Testis (tissue), 3 donors: Measurements from ENCODE around the gene STEAP3. TPM values are rescaled to one million over a fixed set of nuclear protein-coding genes. Genes with fewer than 3 reads are reported as not detected.

Experiments used
- DNase-seq: peaks from one replicate; pipeline ENCODE4 v3.0.0-alpha.2; 2019
- H3K27ac ChIP-seq, 2 donors: fragments of 200-600 bp; sonication (generic); one replicate each; pipeline ENCODE4 v1.5.1; 2019
- H3K27me3 ChIP-seq: fragments of 200-600 bp; sonication (generic); one replicate; pipeline ENCODE4 v1.5.1; 2019
- H3K36me3 ChIP-seq: fragments of 200-600 bp; sonication (generic); one replicate; pipeline ENCODE4 v1.5.1; 2017; ENCODE audit warnings: low read depth; ENCODE audit errors: missing control alignments
- H3K4me1 ChIP-seq: fragments of 200-600 bp; sonication (generic); one replicate; pipeline ENCODE4 v1.5.1; 2019
- H3K4me3 ChIP-seq, 2 donors: fragments of 200-600 bp; sonication (generic); one replicate each; pipeline ENCODE4 v1.5.1; 2017 to 2019
- H3K9me3 ChIP-seq: fragments of 200-600 bp; sonication (generic); one replicate; pipeline ENCODE4 v1.5.1; 2017
- CTCF ChIP-seq, 3 experiments: fragments of 450-650 bp in 2 of 3; fragments of 200-600 bp in 1 of 3; sonication (generic) in 1 of 3; IDR thresholded peaks; one replicate each; pipeline ENCODE4 v1.5.1; 2016 to 2019; ENCODE audit warnings: antibody characterized with exemption in 3 of 3, mild to moderate bottlenecking in 2 of 3, moderate library complexity in 1 of 3
- POLR2A ChIP-seq: fragments of 450-650 bp; IDR thresholded peaks from one replicate; pipeline ENCODE4 v1.6.1; 2017; ENCODE audit warnings: antibody characterized with exemption, mild to moderate bottlenecking, moderate library complexity
- WGBS, 2 donors: methylation state at CpG; one replicate each; pipeline ENCODE4 v1.1.5; 2018; 5-methylcytosine and 5-hydroxymethylcytosine counted together
- intact Hi-C: fragments of 100-400 bp; cut with DNase I; formaldehyde crosslinking; loops from one replicate; pipeline ENCODE4 v1.15.1; 2023; ENCODE audit warnings: low total_unique reads
- polyA plus RNA-seq: library from polyadenylated mRNA; stranded (reverse); fragments of 350-450 nt; fragmentation: Illumina TruSeq; extraction: RNeasy Lipid Tissue Mini Kit (QIAGEN cat#74804); gene quantifications from one replicate; pipeline ENCODE4 v1.2.3, GENCODE V29; 2014; ENCODE audit warnings: low read depth, low replicate concordance; ENCODE audit not compliant: insufficient read depth
- total RNA-seq, 2 donors: library from RNA; depleted of rRNA; stranded (reverse); fragments of >200 nt; gene quantifications; one replicate each; pipeline ENCODE4 v1.2.3, GENCODE V29; 2016

Gene STEAP3
- total and polyA plus RNA-seq, 3 donors from 2014 or later = 5.1 to 11.9 (median 5.6) TPM

DNA sequence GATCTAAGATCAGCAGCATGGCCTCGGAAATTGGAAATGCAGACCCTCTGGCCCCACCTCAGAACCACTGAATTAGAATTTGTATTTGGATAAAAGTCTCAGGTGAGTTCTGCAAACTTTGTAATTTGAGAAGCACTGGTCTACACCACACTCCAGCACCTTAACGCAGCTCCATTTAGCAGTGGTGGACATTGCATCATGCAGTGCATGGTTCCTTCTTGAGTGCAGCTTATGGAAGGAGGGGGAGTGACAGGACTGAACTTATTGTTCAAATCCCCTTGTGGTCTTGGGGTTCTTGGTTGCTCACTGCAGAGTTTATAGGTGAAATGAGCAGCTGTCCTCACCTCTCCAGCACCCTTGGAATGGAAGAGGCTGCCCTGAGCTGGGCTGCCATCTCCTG is 17.4 kb upstream of the STEAP3 start:
- intact Hi-C loops = no loop called here
- Histone ChIP-seq H3K27ac (no peak overlapping the region), H3K27me3 (no peaks in the 10 kb centered on the region), H3K36me3 (no peaks in the 10 kb centered on the region), H3K9me3 (no peaks in the 10 kb centered on the region), H3K4me3 (no peak overlapping the region), H3K4me1 (no peaks in the 10 kb centered on the region)
- WGBS, 2 donors = 86 to 90% methylated on average over 2 of the region's 2 CpGs
- no peak for TF ChIP-seq CTCF (IDR thresholded peaks at IDR 0.05)
- TF ChIP-seq POLR2A = no peak
- no peak for DNase-seq

DNA sequence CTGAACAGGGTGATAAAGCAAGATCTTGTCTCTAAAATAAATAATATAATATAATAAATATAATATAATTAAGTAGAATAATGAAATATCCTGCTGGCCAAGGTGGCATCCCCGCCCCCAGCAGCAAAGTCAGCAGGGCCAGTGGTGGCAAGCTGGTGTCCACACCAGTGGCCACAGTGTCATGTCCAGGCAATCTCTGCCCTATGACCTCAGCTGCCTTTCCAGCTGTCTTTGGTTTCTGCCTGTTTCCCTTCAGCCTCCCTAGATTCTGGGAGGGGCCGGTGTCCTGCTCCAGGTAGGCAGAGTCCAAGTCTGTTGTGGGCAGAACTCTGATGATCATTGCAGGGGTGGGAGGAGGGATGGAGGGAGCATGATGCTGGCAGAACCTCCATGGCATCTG is 16.2 kb upstream of the STEAP3 start:
- Histone ChIP-seq H3K9me3 (no peaks in the 10 kb centered on the region), H3K36me3 (no peaks in the 10 kb centered on the region), H3K27ac (no peak overlapping the region), H3K27me3 (no peaks in the 10 kb centered on the region), H3K4me1 (no peaks in the 10 kb centered on the region), H3K4me3 (no peak overlapping the region)
- TF ChIP-seq CTCF (IDR thresholded peaks at IDR 0.05) = no peak
- no peak for TF ChIP-seq POLR2A
- intact Hi-C loops = no loop called here
- 52 to 83% methylated on average over 2 of the region's 2 CpGs for WGBS, 2 donors
- DNase-seq = no peak

- no peak overlapping the region for H3K27ac ChIP-seq
- intact Hi-C loops = no loop called here
- WGBS, 2 donors = 82% methylated on average over 4 of the region's 4 CpGs; no CpG with 5 or more reads in 1 of the 2 donors
- no peaks in the 10 kb centered on the region for H3K36me3 ChIP-seq
- no peaks in the 10 kb centered on the region for H3K4me1 ChIP-seq
- no peaks in the 10 kb centered on the region for H3K27me3 ChIP-seq
- H3K4me3 ChIP-seq = no peak overlapping the region
- TF ChIP-seq POLR2A = no peak
- no peak for TF ChIP-seq CTCF (IDR thresholded peaks at IDR 0.05)
- no peak for DNase-seq
- no peaks in the 10 kb centered on the region for H3K9me3 ChIP-seq
These were observed 14.8 kb upstream of the STEAP3 start for GRCh38 chr2:119208791-119209203.

- peak; percentile 51 for DNase-seq
- H3K4me1 ChIP-seq = no peaks in the 10 kb centered on the region
- H3K4me3 ChIP-seq = no peak overlapping the region
- H3K27ac ChIP-seq = no peak overlapping the region
- no peaks in the 10 kb centered on the region for H3K27me3 ChIP-seq
- TF ChIP-seq CTCF (IDR thresholded peaks at IDR 0.05) (no peak), POLR2A (no peak)
- intact Hi-C loops = no loop called here
- 63 to 81% methylated on average over 7 to 10 of the region's 10 CpGs for WGBS, 2 donors
- H3K36me3 ChIP-seq = no peaks in the 10 kb centered on the region
- no peaks in the 10 kb centered on the region for H3K9me3 ChIP-seq
These were observed 11.4 kb upstream of the STEAP3 start for GRCh38 chr2:119212139-119212800.

- WGBS, 2 donors = 85 to 93% methylated on average over 3 of the region's 3 CpGs
- H3K36me3 ChIP-seq = no peaks in the 10 kb centered on the region
- DNase-seq = no peak
- no peak for TF ChIP-seq POLR2A
- TF ChIP-seq CTCF (IDR thresholded peaks at IDR 0.05) = no peak
- no peaks in the 10 kb centered on the region for H3K9me3 ChIP-seq
- H3K27me3 ChIP-seq = no peaks in the 10 kb centered on the region
- intact Hi-C loops = no loop called here
- no peak overlapping the region for H3K27ac ChIP-seq
- no peak overlapping the region for H3K4me3 ChIP-seq
- H3K4me1 ChIP-seq = no peaks in the 10 kb centered on the region
These were observed 9.1 kb upstream of the STEAP3 start for GRCh38 chr2:119214453-119215037.
